ENCODE measurements around the gene DGKQ.

DGKQ gene

DNA sequence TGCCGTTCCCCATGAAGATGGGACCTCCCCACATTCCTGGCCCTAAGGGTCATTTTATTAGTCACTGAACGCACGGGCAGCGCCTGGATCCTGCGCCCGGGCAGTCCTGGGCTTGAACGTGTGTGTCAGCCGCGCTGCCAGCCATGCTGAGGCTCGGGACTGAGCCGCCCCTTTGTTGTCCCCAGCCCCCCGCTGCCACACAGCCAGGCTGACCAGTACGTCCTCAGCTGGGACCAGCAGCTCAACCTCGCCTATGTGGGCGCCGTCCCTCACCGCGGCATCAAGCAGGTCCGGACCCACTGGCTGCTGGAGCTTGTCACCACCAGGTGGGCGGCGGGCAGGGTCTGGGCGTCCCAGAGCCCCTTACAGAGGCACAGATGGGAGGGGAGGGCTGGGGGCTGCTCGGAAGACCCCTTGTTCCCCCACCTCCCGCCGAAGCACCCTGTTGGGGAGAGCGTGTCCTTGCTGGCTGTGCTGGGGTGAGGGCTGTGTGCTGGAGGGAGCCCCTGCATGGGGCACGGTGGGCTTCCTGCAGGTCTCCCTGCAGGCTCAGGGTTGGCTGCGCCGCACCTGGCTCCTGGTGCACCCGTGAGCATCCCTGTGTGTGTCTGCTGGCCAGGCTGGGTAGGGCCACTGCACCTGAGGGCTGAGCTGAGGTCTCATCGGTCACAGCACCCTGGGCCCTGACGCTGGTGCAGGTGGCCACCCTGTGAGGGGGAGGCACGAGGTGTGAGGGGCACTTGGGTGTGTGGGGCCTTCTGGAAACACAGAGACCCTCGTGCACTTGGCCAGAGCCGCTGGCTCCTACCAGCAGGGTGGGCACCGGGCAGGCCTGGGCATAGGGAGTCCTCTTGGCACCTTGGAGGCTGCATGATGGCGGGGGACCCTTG, 14.5 kb upstream of the DGKQ start:
- H3K9me3 ChIP-seq (ENCODE audit: insufficient read depth, low read length) = no peaks in the 10 kb centered on the region
- peaks cover 14% of the 10 kb centered on the region for H3K27me3 ChIP-seq (ENCODE audit: insufficient read depth, insufficient read length)
- peaks cover 11% of the 10 kb centered on the region for H3K4me1 ChIP-seq (ENCODE audit: insufficient read depth, insufficient read length)
- DNase-seq (ENCODE audit: low read depth, low spot score) = no peak
- TF ChIP-seq YY1 (IDR thresholded peaks at IDR 0.05; ENCODE audit: insufficient read depth, insufficient read length) = no peak
- no peak for TF ChIP-seq SUZ12 (IDR thresholded peaks at IDR 0.05; ENCODE audit: extremely low read depth, insufficient read depth, insufficient read length)
- no peak for TF ChIP-seq ZNF274 (IDR thresholded peaks at IDR 0.05; ENCODE audit: low read depth, low read length)
- H3K9ac ChIP-seq (ENCODE audit: insufficient read length, low read depth) = peak overlapping the region; percentile 14
- H3K36me3 ChIP-seq (ENCODE audit: insufficient read depth, insufficient read length, low read length) = peaks cover 7% of the 10 kb centered on the region
- H3K4me3 ChIP-seq (ENCODE audit: insufficient read length, low read depth) = peak overlapping the region; percentile 67

DNA sequence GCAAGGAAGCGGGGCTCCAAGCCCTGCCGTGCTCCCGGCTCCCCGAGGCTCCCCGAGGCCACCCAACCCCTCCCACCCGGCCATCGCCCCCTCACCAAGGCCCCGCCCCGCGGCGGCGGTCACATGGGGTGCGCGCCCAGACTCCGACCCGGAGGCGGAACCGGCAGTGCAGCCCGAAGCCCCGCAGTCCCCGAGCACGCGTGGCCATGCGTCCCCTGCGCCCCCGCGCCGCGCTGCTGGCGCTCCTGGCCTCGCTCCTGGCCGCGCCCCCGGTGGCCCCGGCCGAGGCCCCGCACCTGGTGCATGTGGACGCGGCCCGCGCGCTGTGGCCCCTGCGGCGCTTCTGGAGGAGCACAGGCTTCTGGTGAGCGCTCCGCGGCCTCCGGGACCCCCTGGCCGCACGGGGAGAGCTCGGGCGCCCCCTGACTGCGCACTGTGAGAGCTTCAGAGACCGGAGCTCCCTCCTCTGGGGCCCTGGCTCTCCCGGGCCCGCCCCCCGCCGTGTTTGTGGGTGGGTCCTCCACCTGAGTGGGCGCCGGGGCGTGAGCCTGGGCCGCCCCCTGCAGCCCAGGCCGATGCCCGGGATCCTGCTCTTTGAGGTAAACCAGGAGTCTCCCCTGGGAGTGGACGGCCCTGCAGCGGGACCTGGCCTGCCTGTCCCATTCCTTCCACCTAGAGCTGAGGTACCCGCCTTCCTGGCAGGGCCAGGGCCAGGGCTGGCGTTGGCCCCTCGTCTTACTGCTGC, 13.7 kb upstream of the DGKQ start, which contains the start of gene IDUA:
TSS of gene IDUA (plus strand) at position 166 of the 745 bp plus-strand sequence. CDS start at position 207, 41 bp downstream.
- Histone ChIP-seq H3K9me3 (ENCODE audit: insufficient read depth, low read length) (no peaks in the 10 kb centered on the region), H3K4me1 (ENCODE audit: insufficient read depth, insufficient read length) (peaks cover 9% of the 10 kb centered on the region), H3K36me3 (ENCODE audit: insufficient read depth, insufficient read length, low read length) (peaks cover 7% of the 10 kb centered on the region), H3K4me3 (ENCODE audit: insufficient read length, low read depth) (peak within 1 kb of the TSS; percentile 67), H3K9ac (ENCODE audit: insufficient read length, low read depth) (peak within 1 kb of the TSS; percentile 83), H3K27me3 (ENCODE audit: insufficient read depth, insufficient read length) (peaks cover 14% of the 10 kb centered on the region)
- DNase-seq (ENCODE audit: low read depth, low spot score) = no peak
- no peak for TF ChIP-seq ZNF274 (IDR thresholded peaks at IDR 0.05; ENCODE audit: low read depth, low read length)

DNA sequence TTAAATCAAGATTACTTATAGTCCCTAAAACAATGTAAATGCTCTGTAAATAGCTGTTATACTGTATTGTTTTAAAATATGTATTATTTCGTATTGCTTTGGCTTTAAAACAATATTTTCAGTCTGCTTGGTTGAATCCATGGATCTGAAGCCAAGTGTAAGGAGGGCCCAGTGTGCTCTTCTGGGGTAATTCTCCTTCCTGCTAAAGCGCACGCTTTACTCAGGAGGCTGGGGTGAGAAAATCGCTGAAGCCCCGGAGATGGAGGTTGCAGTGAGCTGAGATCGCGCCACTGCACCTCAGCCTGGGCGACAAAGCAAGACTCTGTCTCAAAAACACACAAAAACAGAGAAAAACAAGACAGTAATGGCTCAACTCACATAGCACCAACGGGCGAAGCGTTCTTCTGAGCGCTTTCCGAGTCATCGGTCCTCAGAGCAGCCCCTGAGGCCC, 13.1 kb upstream of the DGKQ start:
- H3K36me3 ChIP-seq (ENCODE audit: insufficient read depth, insufficient read length, low read length) = peaks cover 7% of the 10 kb centered on the region
- no peak for DNase-seq (ENCODE audit: low read depth, low spot score)
- TF ChIP-seq SUZ12 (IDR thresholded peaks at IDR 0.05; ENCODE audit: extremely low read depth, insufficient read depth, insufficient read length) (no peak), ZNF274 (IDR thresholded peaks at IDR 0.05; ENCODE audit: low read depth, low read length) (no peak), YY1 (IDR thresholded peaks at IDR 0.05; ENCODE audit: insufficient read depth, insufficient read length) (no peak)
- peaks cover 14% of the 10 kb centered on the region for H3K27me3 ChIP-seq (ENCODE audit: insufficient read depth, insufficient read length)
- H3K9me3 ChIP-seq (ENCODE audit: insufficient read depth, low read length) = no peaks in the 10 kb centered on the region
- peak overlapping the region; percentile 67 for H3K4me3 ChIP-seq (ENCODE audit: insufficient read length, low read depth)
- H3K9ac ChIP-seq (ENCODE audit: insufficient read length, low read depth) = peak overlapping the region; percentile 83
- H3K4me1 ChIP-seq (ENCODE audit: insufficient read depth, insufficient read length) = peaks cover 9% of the 10 kb centered on the region

DNA sequence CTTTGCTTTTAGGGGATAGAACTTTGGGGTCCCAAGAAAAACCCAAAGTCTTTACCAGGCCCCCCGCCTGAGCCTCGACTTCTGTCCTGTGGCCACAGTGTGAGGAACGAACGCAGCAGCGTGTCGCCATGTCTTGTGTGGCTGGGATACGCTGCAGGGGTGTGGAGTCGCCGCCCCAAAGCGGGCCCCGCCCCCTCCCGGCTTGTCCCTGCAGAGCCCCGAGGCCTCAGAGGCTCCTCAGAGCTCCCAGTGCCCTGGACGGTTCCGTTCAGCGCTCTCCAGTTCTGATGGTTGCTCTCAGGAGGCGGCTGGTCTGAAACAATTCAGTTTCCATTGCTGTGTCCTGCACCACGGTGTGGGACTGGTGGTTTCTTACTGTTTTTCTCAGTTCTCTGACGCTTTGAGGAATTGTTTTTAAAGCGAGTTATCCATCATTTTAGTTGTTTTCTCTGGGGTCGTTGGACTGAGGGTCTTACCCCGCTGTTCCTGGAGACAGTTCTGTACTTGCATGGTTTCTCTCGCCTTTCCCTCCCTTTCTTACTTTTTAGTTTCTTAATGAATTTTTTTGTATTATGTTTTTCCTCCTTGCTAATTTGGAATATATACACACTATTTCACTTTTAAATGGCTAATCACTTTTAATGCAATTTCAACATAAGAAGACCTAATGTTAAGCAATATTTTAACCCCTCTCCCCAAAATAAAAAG, 11.9 kb upstream of the DGKQ start:
- H3K9me3 ChIP-seq (ENCODE audit: insufficient read depth, low read length) = no peaks in the 10 kb centered on the region
- no peak for DNase-seq (ENCODE audit: low read depth, low spot score)
- no peak for TF ChIP-seq YY1 (IDR thresholded peaks at IDR 0.05; ENCODE audit: insufficient read depth, insufficient read length)
- no peak for TF ChIP-seq ZNF274 (IDR thresholded peaks at IDR 0.05; ENCODE audit: low read depth, low read length)
- TF ChIP-seq SUZ12 (IDR thresholded peaks at IDR 0.05; ENCODE audit: extremely low read depth, insufficient read depth, insufficient read length) = no peak
- H3K4me1 ChIP-seq (ENCODE audit: insufficient read depth, insufficient read length) = peaks cover 9% of the 10 kb centered on the region
- H3K4me3 ChIP-seq (ENCODE audit: insufficient read length, low read depth) = no peak overlapping the region
- peaks cover 14% of the 10 kb centered on the region for H3K27me3 ChIP-seq (ENCODE audit: insufficient read depth, insufficient read length)
- peak overlapping the region; percentile 37 for H3K9ac ChIP-seq (ENCODE audit: insufficient read length, low read depth)
- peaks cover 5% of the 10 kb centered on the region for H3K36me3 ChIP-seq (ENCODE audit: insufficient read depth, insufficient read length, low read length)

DNA sequence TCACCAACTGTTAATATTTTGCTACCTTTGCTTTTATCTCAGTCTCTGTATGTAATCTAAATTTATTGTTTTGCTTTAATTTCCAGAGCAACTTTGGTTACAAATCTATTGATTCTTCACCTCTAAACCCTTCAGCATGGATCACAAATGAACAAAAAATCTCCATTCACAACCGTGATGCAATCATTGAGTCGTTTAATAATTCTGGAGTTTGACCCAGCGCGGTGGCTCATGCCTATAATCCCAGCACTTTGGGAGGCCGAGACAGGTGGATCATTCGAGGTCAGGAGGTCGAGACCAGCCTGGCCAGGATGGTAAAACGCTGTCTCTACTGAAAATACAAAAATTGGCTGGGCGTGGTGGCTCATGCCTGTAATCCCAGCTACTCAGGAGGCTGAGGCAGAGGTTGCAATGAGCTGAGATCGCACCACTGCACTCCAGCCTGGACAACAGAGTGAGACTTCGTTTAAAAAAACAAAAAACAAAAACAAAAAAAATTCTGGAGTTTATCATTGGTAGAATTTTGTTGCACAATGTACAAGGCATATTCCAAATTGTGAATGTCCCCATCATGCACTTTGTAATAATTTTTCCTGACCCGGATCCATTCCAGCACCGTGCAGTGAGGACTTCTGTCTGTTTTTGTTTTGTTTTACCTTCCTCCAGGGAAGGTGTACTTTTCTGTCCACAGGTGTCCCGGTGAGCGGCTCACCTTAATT, 11.1 kb upstream of the DGKQ start:
- no peaks in the 10 kb centered on the region for H3K36me3 ChIP-seq (ENCODE audit: insufficient read depth, insufficient read length, low read length)
- DNase-seq (ENCODE audit: low read depth, low spot score) = no peak
- peaks cover 9% of the 10 kb centered on the region for H3K4me1 ChIP-seq (ENCODE audit: insufficient read depth, insufficient read length)
- H3K9ac ChIP-seq (ENCODE audit: insufficient read length, low read depth) = peak overlapping the region; percentile 37
- no peak for TF ChIP-seq YY1 (IDR thresholded peaks at IDR 0.05; ENCODE audit: insufficient read depth, insufficient read length)
- H3K4me3 ChIP-seq (ENCODE audit: insufficient read length, low read depth) = no peak overlapping the region
- H3K27me3 ChIP-seq (ENCODE audit: insufficient read depth, insufficient read length) = peaks cover 14% of the 10 kb centered on the region
- H3K9me3 ChIP-seq (ENCODE audit: insufficient read depth, low read length) = no peaks in the 10 kb centered on the region

DNA sequence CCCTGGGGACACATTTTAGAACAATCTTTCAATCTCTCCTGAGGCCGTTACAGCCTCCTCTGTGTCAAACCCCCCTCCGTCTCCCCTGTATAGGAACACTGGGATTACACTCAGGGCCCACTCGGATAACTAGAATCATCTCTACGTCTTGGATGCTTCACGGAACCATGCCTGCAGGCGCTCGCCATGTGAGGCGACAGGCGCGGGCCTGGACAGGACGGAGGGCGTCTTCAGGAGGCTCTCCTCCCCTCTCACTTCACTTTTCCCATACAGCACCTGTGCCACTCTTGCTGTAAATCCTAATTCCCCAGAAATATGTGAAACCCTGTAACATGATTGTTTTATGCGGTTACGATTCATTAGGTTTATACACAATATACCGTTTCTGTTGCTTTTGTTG, 9.4 kb upstream of the DGKQ start:
- H3K4me1 ChIP-seq (ENCODE audit: insufficient read depth, insufficient read length) = peaks cover 4% of the 10 kb centered on the region
- DNase-seq (ENCODE audit: low read depth, low spot score) = no peak
- H3K36me3 ChIP-seq (ENCODE audit: insufficient read depth, insufficient read length, low read length) = no peaks in the 10 kb centered on the region
- H3K4me3 ChIP-seq (ENCODE audit: insufficient read length, low read depth) = no peak overlapping the region
- H3K9ac ChIP-seq (ENCODE audit: insufficient read length, low read depth) = no peak overlapping the region
- H3K9me3 ChIP-seq (ENCODE audit: insufficient read depth, low read length) = no peaks in the 10 kb centered on the region
- peaks cover 14% of the 10 kb centered on the region for H3K27me3 ChIP-seq (ENCODE audit: insufficient read depth, insufficient read length)
- TF ChIP-seq YY1 (IDR thresholded peaks at IDR 0.05; ENCODE audit: insufficient read depth, insufficient read length) (no peak), ZNF274 (IDR thresholded peaks at IDR 0.05; ENCODE audit: low read depth, low read length) (no peak), SUZ12 (IDR thresholded peaks at IDR 0.05; ENCODE audit: extremely low read depth, insufficient read depth, insufficient read length) (no peak)

All from NT2/D1 (cell line).